ENCODE data around the gene SRPX. TPM values are rescaled to one million over a fixed set of nuclear protein-coding genes. Genes with fewer than 3 reads are reported as not detected.
A peak's percentile ranks its signal among the peaks of the same experiment; 100 is the strongest.

Gene SRPX
- total RNA-seq, 2 donors from 2014 or later, result 8.6 to 21.6 TPM

- no peak for DNase-seq (ENCODE audit: low spot score)
- WGBS, result 19% methylated on average over 2 of the region's 2 CpGs
- Histone ChIP-seq H3K27me3 (replicated peaks; ENCODE audit: insufficient read depth) (no peaks in the 10 kb centered on the region), H3K27ac (no peak overlapping the region), H3K36me3 (no peaks in the 10 kb centered on the region), H3K9me3 (no peaks in the 10 kb centered on the region), H3K4me1 (replicated peaks) (no peaks in the 10 kb centered on the region), H3K4me3 (no peak overlapping the region)
- TF ChIP-seq POLR2AphosphoS5 (IDR thresholded peaks at IDR 0.05) (no peak), POLR2A (IDR thresholded peaks at IDR 0.05) (no peak)
- TF ChIP-seq, protein P1, sequence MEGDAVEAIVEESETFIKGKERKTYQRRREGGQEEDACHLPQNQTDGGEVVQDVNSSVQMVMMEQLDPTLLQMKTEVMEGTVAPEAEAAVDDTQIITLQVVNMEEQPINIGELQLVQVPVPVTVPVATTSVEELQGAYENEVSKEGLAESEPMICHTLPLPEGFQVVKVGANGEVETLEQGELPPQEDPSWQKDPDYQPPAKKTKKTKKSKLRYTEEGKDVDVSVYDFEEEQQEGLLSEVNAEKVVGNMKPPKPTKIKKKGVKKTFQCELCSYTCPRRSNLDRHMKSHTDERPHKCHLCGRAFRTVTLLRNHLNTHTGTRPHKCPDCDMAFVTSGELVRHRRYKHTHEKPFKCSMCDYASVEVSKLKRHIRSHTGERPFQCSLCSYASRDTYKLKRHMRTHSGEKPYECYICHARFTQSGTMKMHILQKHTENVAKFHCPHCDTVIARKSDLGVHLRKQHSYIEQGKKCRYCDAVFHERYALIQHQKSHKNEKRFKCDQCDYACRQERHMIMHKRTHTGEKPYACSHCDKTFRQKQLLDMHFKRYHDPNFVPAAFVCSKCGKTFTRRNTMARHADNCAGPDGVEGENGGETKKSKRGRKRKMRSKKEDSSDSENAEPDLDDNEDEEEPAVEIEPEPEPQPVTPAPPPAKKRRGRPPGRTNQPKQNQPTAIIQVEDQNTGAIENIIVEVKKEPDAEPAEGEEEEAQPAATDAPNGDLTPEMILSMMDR (IDR thresholded peaks at IDR 0.05), result no peak
- intact Hi-C loops (cut with DNase I), result no loop called here
Measured at GRCh38 chrX:38178396-38178795, 42.3 kb downstream of the SRPX start.

DNA sequence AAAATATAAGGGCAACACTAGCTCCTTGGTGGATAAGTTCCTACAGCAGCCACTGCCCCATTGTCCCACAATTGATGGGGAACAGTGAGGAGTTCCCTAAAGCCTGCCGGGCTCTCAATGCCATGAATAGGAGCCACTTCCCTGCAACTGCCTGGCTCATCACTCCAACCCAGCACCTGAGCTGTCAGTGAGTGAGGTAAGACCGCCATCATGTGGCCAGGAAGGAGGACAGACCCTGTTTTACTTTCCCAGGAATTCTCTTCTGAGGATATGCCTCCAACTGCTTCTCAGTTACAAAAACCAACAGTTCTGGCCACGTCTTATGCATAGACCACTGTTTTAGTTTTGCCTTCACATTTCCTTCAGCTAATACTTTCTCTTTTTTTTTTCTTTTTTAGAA is 45.5 kb downstream of the SRPX start:
- no peaks in the 10 kb centered on the region for H3K27me3 ChIP-seq (replicated peaks; ENCODE audit: insufficient read depth)
- intact Hi-C loops (cut with DNase I), result no loop called here
- no peak overlapping the region for H3K27ac ChIP-seq
- TF ChIP-seq, protein P1 (IDR thresholded peaks at IDR 0.05), result peak in 2 of 4 experiments; percentile 25 to 46
- TF ChIP-seq POLR2A (IDR thresholded peaks at IDR 0.05) (no peak), POLR2AphosphoS5 (IDR thresholded peaks at IDR 0.05) (no peak)
- H3K36me3 ChIP-seq, result no peaks in the 10 kb centered on the region
- no peaks in the 10 kb centered on the region for H3K4me1 ChIP-seq (replicated peaks)
- DNase-seq (ENCODE audit: low spot score), result peak; percentile 6
- H3K4me3 ChIP-seq, result no peak overlapping the region
- no peaks in the 10 kb centered on the region for H3K9me3 ChIP-seq
- WGBS, result 30% methylated on average over 2 of the region's 3 CpGs

- intact Hi-C loops (cut with DNase I), result no loop called here
- Histone ChIP-seq H3K27ac (no peak overlapping the region), H3K36me3 (no peaks in the 10 kb centered on the region), H3K4me1 (replicated peaks) (no peaks in the 10 kb centered on the region), H3K4me3 (no peak overlapping the region), H3K9me3 (no peaks in the 10 kb centered on the region), H3K27me3 (replicated peaks; ENCODE audit: insufficient read depth) (no peaks in the 10 kb centered on the region)
- no peak for TF ChIP-seq POLR2AphosphoS5 (IDR thresholded peaks at IDR 0.05)
- 87% methylated on average over 3 of the region's 3 CpGs for WGBS
- DNase-seq (ENCODE audit: low spot score), result no peak
Measured at GRCh38 chrX:38172596-38172995, 48.1 kb downstream of the SRPX start.

- no peak for DNase-seq (ENCODE audit: low spot score)
- H3K4me1 ChIP-seq (replicated peaks), result no peaks in the 10 kb centered on the region
- H3K27ac ChIP-seq, result no peak overlapping the region
- H3K27me3 ChIP-seq (replicated peaks; ENCODE audit: insufficient read depth), result no peaks in the 10 kb centered on the region
- no peak for TF ChIP-seq POLR2AphosphoS5 (IDR thresholded peaks at IDR 0.05)
- no peak for TF ChIP-seq POLR2A (IDR thresholded peaks at IDR 0.05)
- TF ChIP-seq, protein P1 (IDR thresholded peaks at IDR 0.05), result no peak
- H3K36me3 ChIP-seq, result no peaks in the 10 kb centered on the region
- no peaks in the 10 kb centered on the region for H3K9me3 ChIP-seq
- intact Hi-C loops (cut with DNase I), result no loop called here
- WGBS, result 100% methylated on average over 1 of the region's 1 CpG
- H3K4me3 ChIP-seq, result no peak overlapping the region
Measured at GRCh38 chrX:38170556-38170955, 50.1 kb downstream of the SRPX start.

DNA sequence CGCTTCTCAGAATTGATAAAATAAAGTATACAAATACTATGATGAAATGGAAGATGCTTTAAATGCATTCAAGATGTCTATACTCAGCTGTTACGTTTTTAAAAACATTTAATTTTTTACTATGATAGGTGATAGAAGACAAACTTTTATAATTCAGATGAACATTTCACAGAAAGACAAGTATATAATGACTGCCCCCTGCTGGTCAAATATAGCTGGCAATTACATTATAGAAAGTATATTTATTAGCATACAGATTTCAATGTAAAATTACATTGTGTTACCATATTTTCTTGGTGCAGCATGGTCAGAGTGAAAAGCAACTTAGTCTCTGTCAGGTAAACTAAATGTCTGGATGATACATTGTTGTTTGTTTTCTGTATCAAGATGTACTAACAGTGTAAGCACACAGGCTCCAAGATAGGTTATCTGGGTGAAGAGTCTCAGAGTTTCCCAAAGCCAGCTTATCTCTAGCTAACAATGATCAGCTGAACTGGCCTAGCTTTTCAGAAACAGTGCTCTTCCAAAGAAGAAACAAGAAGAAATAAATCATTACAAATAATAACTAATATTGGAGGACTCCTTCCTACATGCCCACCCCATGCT is 54.1 kb downstream of the SRPX start:
- intact Hi-C loops (cut with DNase I), result loop anchor here (5.0 kb wide), 1 partner anchor 239 kb away; no protein-coding TSS in a partner anchor
- Histone ChIP-seq H3K9me3 (no peaks in the 10 kb centered on the region), H3K27ac (no peak overlapping the region), H3K4me3 (no peak overlapping the region), H3K36me3 (no peaks in the 10 kb centered on the region), H3K27me3 (replicated peaks; ENCODE audit: insufficient read depth) (no peaks in the 10 kb centered on the region), H3K4me1 (replicated peaks) (no peaks in the 10 kb centered on the region)
- TF ChIP-seq, protein P1 (IDR thresholded peaks at IDR 0.05), result peak; percentile 37 to 63 (median 55)
- TF ChIP-seq POLR2AphosphoS5 (IDR thresholded peaks at IDR 0.05) (no peak), POLR2A (IDR thresholded peaks at IDR 0.05) (no peak)
- 47% methylated on average over 2 of the region's 2 CpGs for WGBS
- peak; percentile 4 for DNase-seq (ENCODE audit: low spot score)

Data from prostate gland (tissue), 2 donors.